Fibroblast of lung (primary cell): ENCODE results near the gene STARD7. TPM values are rescaled to one million over a fixed set of nuclear protein-coding genes. Genes with fewer than 3 reads are reported as not detected.

Source experiments
- DNase-seq, 2 donors: peaks; one replicate each; pipeline versions ENCODE4 v3.0.0 to v3.0.0-alpha.2; 2010; ENCODE audit warnings: low read depth in 2 of 2
- H2AFZ ChIP-seq: 2 replicates; pipeline ENCODE4 v1.5.1; 2012; ENCODE audit warnings: low read length, control low read depth, inconsistent platforms
- H3K27ac ChIP-seq: 2 replicates; pipeline ENCODE4 v1.5.1; 2011; ENCODE audit warnings: low read length, control low read depth; ENCODE audit not compliant: insufficient read depth
- H3K27me3 ChIP-seq: 2 replicates; pipeline ENCODE4 v1.5.1; 2011; ENCODE audit warnings: mild to moderate bottlenecking, low read length; ENCODE audit not compliant: control insufficient read depth, insufficient read depth
- H3K36me3 ChIP-seq: 2 replicates; pipeline ENCODE4 v1.5.1; 2011; ENCODE audit warnings: low read length; ENCODE audit not compliant: control insufficient read depth, insufficient read depth
- H3K4me1 ChIP-seq: 2 replicates; pipeline ENCODE4 v1.5.1; 2011; ENCODE audit warnings: low read length; ENCODE audit not compliant: control insufficient read depth, insufficient read depth; ENCODE audit errors: extremely low read depth
- H3K4me2 ChIP-seq: 2 replicates; pipeline ENCODE4 v1.5.1; 2011; ENCODE audit warnings: low read length, control low read depth; ENCODE audit not compliant: insufficient read depth; ENCODE audit errors: extremely low read depth
- H3K4me3 ChIP-seq, 4 experiments: fragments of 200-600 bp in 1 of 4; sonication (generic) in 1 of 4; replicated peaks in 1 of 4; 2 replicates each; pipeline ENCODE4 v1.5.1; 2011 to 2016; ENCODE audit warnings: low read length in 4 of 4, low read depth in 3 of 4, mild to moderate bottlenecking in 3 of 4, control low read depth in 2 of 4, inconsistent platforms in 1 of 4, mixed read lengths in 1 of 4; ENCODE audit not compliant: insufficient read depth in 1 of 4; ENCODE audit errors: control extremely low read depth in 1 of 4
- H3K79me2 ChIP-seq: 2 replicates; pipeline ENCODE4 v1.5.1; 2012; ENCODE audit warnings: mild to moderate bottlenecking, low read length, inconsistent platforms; ENCODE audit not compliant: control insufficient read depth, insufficient read depth
- H3K9ac ChIP-seq: 2 replicates; pipeline ENCODE4 v1.5.1; 2011; ENCODE audit warnings: mild to moderate bottlenecking, low read length, control low read depth; ENCODE audit not compliant: insufficient read depth
- H3K9me3 ChIP-seq: 2 replicates; pipeline ENCODE4 v1.5.1; 2012; ENCODE audit warnings: low read depth, low read length; ENCODE audit not compliant: control insufficient read depth, insufficient read depth
- H4K20me1 ChIP-seq: 2 replicates; pipeline ENCODE4 v1.5.1; 2011; ENCODE audit warnings: low read length; ENCODE audit not compliant: control insufficient read depth, insufficient read depth; ENCODE audit errors: extremely low read depth
- CTCF ChIP-seq, 2 donors: IDR thresholded peaks in 1 of 2; conservative IDR thresholded peaks in 1 of 2; 1 replicate in 1 of 2; 2 replicates in 1 of 2; pipeline ENCODE4 v1.5.1; 2011 to 2012; ENCODE audit warnings: low read length in 2 of 2, control low read depth in 1 of 2, inconsistent platforms in 1 of 2, low read depth in 1 of 2, mild to moderate bottlenecking in 1 of 2
- EZH2 ChIP-seq: IDR thresholded peaks from 2 replicates; pipeline ENCODE4 v1.5.1; 2012; ENCODE audit warnings: low read length, control low read depth, mild to moderate bottlenecking; ENCODE audit errors: missing control alignments
- polyA plus RNA-seq, 2 donors: library from polyadenylated mRNA; depleted of rRNA in 1 of 2; stranded (reverse) in 1 of 2; unstranded in 1 of 2; fragments of >200 nt; gene quantifications; 2 replicates each; pipeline ENCODE4 v1.2.1, GENCODE V29; 2011 to 2012; ENCODE audit warnings: missing spikeins in 1 of 2
- total RNA-seq: library from RNA; depleted of rRNA; stranded (reverse); fragments of >200 nt; gene quantifications from 2 replicates; pipeline ENCODE4 v1.2.1, GENCODE V29; 2014

STARD7 gene
- total and polyA plus RNA-seq, 2 donors (not counting 1 experiment from before 2014, with no cell fraction given) = 109 to 121 TPM

- peaks cover 7% of the 10 kb centered on the region for H3K27me3 ChIP-seq
- no peak overlapping the region for H3K9ac ChIP-seq
- H3K27ac ChIP-seq = no peak overlapping the region
- H3K4me1 ChIP-seq = no peaks in the 10 kb centered on the region
- H4K20me1 ChIP-seq = no peaks in the 10 kb centered on the region
- no peak overlapping the region for H3K4me2 ChIP-seq
- H3K36me3 ChIP-seq = no peaks in the 10 kb centered on the region
- no peak for DNase-seq
- TF ChIP-seq CTCF (conservative IDR thresholded peaks at IDR 0.05 in 1 of 2, IDR thresholded peaks at IDR 0.05 in 1 of 2; ENCODE audit: low read depth in 1 of 2, low read length in 2 of 2) = no peak
- no peak for TF ChIP-seq EZH2
- H2AFZ ChIP-seq = no peak overlapping the region
- H3K79me2 ChIP-seq = no peaks in the 10 kb centered on the region
- H3K4me3 ChIP-seq = no peak overlapping the region
- H3K9me3 ChIP-seq = no peaks in the 10 kb centered on the region
Observed at GRCh38 chr2:96156926-96157648, 51.5 kb downstream of the STARD7 start.

- H3K36me3 ChIP-seq = no peaks in the 10 kb centered on the region
- no peak overlapping the region for H2AFZ ChIP-seq
- H3K27ac ChIP-seq = no peak overlapping the region
- H3K9ac ChIP-seq = no peak overlapping the region
- no peaks in the 10 kb centered on the region for H3K79me2 ChIP-seq
- H3K4me2 ChIP-seq = no peak overlapping the region
- H3K4me3 ChIP-seq = no peak overlapping the region
- H4K20me1 ChIP-seq = no peaks in the 10 kb centered on the region
- no peaks in the 10 kb centered on the region for H3K4me1 ChIP-seq
- DNase-seq = no peak
- peaks cover 7% of the 10 kb centered on the region for H3K27me3 ChIP-seq
- TF ChIP-seq CTCF (conservative IDR thresholded peaks at IDR 0.05 in 1 of 2, IDR thresholded peaks at IDR 0.05 in 1 of 2; ENCODE audit: low read depth in 1 of 2, low read length in 2 of 2) = no peak
- TF ChIP-seq EZH2 = no peak
- no peaks in the 10 kb centered on the region for H3K9me3 ChIP-seq
Observed at GRCh38 chr2:96156011-96156820, 52.4 kb downstream of the STARD7 start.

GRCh38 chr2:96154506-96155380 is 53.9 kb downstream of the STARD7 start:
- Histone ChIP-seq H3K27ac (no peak overlapping the region), H4K20me1 (no peaks in the 10 kb centered on the region), H2AFZ (no peak overlapping the region), H3K4me2 (no peak overlapping the region), H3K9me3 (no peaks in the 10 kb centered on the region), H3K36me3 (no peaks in the 10 kb centered on the region), H3K79me2 (no peaks in the 10 kb centered on the region), H3K4me3 (no peak overlapping the region), H3K27me3 (peaks cover 7% of the 10 kb centered on the region), H3K9ac (no peak overlapping the region), H3K4me1 (no peaks in the 10 kb centered on the region)
- DNase-seq = no peak
- TF ChIP-seq CTCF (conservative IDR thresholded peaks at IDR 0.05 in 1 of 2, IDR thresholded peaks at IDR 0.05 in 1 of 2; ENCODE audit: low read depth in 1 of 2, low read length in 2 of 2) = no peak
- no peak for TF ChIP-seq EZH2
